SH-SY5Y (cell line): Measurements from ENCODE around the gene ENOX1.

Experiments used
- GATA2 ChIP-seq: IDR thresholded peaks from 2 replicates; pipeline ENCODE4 v1.6.1; 2011; ENCODE audit warnings: mild to moderate bottlenecking, low read depth, low read length
- GATA3 ChIP-seq: IDR thresholded peaks from 2 replicates; pipeline ENCODE4 v1.6.1; 2011; ENCODE audit warnings: low read depth, mild to moderate bottlenecking, low read length, moderate library complexity

GRCh38 chr13:43170506-43170905, 616.3 kb downstream of the ENOX1 start:
- TF ChIP-seq GATA2: no peak
- no peak for TF ChIP-seq GATA3
